WERI-Rb-1 (cell line): ENCODE data around the gene GARNL3.
A peak's percentile ranks its signal among the peaks of the same experiment; 100 is the strongest.

ENCODE experiments used
- DNase-seq: peaks from one replicate; pipeline ENCODE4 v3.0.0-alpha.2; 2020
- H3K27ac ChIP-seq: fragments of 250-450 bp; sonication (Bioruptor Pico); 2 replicates; pipeline ENCODE4 v1.5.1; 2020; ENCODE audit warnings: mild to moderate bottlenecking, moderate library complexity
- H3K27me3 ChIP-seq: fragments of 250-450 bp; sonication (Bioruptor Pico); 2 replicates; pipeline ENCODE4 v1.5.1; 2021; ENCODE audit warnings: mild to moderate bottlenecking, low read depth, moderate library complexity; ENCODE audit not compliant: insufficient read depth, severe bottlenecking
- H3K36me3 ChIP-seq: fragments of 250-450 bp; sonication (Bioruptor Pico); 2 replicates; pipeline ENCODE4 v1.5.1; 2020; ENCODE audit warnings: mild to moderate bottlenecking, moderate library complexity
- H3K4me3 ChIP-seq: 2 replicates; pipeline ENCODE4 v1.5.1; 2011; ENCODE audit warnings: low read depth, mild to moderate bottlenecking, control low read depth, low read length
- H3K9me3 ChIP-seq: fragments of 250-450 bp; sonication (Bioruptor Pico); 2 replicates; pipeline ENCODE4 v1.5.1; 2021; ENCODE audit warnings: mild to moderate bottlenecking, moderate library complexity; ENCODE audit not compliant: severe bottlenecking
- TF ChIP-seq, protein P1 (sequence below): IDR thresholded peaks from 2 replicates; pipeline ENCODE4 v1.5.1; 2011; ENCODE audit warnings: low read depth, mild to moderate bottlenecking, control low read depth, inconsistent platforms, low read length

The GARNL3 gene

DNA sequence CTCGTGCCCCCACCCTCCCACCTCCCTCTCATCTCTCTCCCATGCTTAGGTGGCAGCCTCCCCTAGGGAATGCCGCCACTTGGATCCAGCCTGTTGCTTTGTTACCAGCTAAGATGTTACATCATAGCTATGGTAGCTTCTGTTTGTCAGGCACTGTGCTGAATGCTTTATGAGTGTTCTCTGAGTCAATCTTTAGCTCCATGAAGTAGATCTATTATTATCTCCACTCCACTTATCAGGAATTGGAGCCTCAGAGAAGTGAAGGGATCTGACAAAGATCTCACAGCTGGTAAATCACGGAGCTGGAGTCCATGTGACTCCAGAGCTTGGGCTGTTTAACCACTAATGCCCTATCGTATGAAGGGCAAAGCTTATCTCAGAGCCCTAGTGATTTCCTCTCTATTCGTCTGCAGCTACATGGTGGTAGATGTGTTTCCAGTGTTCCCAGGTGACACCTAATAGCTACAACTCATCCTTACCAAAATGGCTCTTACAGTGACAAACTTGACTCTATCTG, 54.1 kb downstream of the GARNL3 start:
- H3K9me3 ChIP-seq, result no peaks in the 10 kb centered on the region
- H3K27me3 ChIP-seq, result no peaks in the 10 kb centered on the region
- TF ChIP-seq, protein P1, sequence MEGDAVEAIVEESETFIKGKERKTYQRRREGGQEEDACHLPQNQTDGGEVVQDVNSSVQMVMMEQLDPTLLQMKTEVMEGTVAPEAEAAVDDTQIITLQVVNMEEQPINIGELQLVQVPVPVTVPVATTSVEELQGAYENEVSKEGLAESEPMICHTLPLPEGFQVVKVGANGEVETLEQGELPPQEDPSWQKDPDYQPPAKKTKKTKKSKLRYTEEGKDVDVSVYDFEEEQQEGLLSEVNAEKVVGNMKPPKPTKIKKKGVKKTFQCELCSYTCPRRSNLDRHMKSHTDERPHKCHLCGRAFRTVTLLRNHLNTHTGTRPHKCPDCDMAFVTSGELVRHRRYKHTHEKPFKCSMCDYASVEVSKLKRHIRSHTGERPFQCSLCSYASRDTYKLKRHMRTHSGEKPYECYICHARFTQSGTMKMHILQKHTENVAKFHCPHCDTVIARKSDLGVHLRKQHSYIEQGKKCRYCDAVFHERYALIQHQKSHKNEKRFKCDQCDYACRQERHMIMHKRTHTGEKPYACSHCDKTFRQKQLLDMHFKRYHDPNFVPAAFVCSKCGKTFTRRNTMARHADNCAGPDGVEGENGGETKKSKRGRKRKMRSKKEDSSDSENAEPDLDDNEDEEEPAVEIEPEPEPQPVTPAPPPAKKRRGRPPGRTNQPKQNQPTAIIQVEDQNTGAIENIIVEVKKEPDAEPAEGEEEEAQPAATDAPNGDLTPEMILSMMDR, result no peak
- DNase-seq, result no peak
- peak overlapping the region; percentile 5; the same call in 1 of the 2 replicates for H3K27ac ChIP-seq
- H3K4me3 ChIP-seq, result no peak overlapping the region
- peaks cover 83% of the 10 kb centered on the region for H3K36me3 ChIP-seq

DNA sequence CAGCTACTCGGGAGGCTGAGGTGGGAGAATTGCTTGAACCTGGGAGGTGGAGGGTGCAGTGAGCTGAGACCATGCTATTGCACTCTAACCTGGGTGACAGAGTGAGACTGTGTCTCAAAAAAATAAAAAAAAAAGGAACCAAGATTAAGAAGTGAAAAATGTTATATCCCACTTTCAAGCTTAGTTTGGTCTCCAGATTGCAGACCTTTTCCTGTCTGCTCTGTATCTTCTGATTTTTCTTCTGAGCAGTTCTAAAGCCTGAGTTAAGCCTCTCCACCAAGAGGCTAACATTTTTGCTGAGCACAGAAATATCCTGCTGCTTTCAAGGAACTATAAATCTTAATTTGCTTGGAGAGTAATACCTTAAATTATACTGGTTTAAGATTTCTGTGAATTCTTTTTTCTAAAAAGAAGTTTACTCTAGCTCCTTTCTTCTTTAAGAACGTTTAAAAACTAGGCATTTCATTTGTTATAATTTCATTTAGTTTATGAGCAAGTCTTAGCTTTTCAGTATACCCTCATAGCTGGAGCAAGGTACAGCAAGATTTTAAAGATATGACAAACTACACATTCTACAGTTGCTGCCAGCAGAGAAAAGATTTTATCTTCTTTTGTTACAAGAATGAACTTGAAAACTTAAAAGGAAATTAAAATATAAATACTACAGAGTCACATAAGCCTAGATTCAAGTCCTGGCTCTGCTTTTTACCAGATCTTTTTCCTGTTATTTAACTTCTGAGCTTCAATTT, 55.0 kb downstream of the GARNL3 start:
- H3K27me3 ChIP-seq, result no peaks in the 10 kb centered on the region
- no peak for DNase-seq
- peak overlapping the region; percentile 45 for H3K27ac ChIP-seq
- H3K9me3 ChIP-seq, result no peaks in the 10 kb centered on the region
- no peak overlapping the region for H3K4me3 ChIP-seq
- TF ChIP-seq, protein P1, result no peak
- peaks cover 85% of the 10 kb centered on the region for H3K36me3 ChIP-seq

DNA sequence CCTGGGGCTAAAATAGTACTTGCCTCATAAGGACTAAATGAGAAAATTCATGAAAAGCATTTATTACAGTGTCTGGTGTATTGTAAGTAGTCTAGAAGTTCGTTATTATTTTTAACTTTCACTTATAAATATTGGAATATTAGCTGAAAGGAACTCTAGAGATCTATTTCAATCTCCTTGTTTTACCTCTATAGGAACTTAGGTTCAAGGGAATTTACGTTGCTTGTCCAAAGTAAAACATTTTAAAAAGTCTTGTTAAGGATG, 55.5 kb downstream of the GARNL3 start:
- no peak for DNase-seq
- no peaks in the 10 kb centered on the region for H3K9me3 ChIP-seq
- H3K27me3 ChIP-seq, result no peaks in the 10 kb centered on the region
- peaks cover 85% of the 10 kb centered on the region for H3K36me3 ChIP-seq
- H3K27ac ChIP-seq, result peak overlapping the region; percentile 45
- H3K4me3 ChIP-seq, result no peak overlapping the region
- TF ChIP-seq, protein P1, result no peak

DNA sequence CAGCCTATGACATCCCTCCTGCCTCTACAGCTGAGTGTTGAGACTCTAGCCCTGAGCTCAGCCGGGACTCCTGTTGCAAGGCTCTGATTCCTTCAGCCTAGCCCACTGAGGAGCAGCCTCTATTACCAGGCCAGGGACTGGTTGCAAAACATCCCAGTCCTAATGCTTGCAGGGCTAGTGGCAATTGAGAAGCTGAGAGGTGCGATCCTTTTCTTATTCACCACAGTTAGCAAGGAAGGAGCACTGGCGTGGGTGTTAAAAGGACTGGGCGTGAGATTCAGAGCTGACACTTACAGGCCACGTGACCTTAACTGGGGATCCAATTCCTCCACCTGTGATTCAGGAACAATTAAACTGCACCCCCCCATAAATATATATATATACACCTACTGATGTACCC, 58.8 kb downstream of the GARNL3 start:
- no peak overlapping the region for H3K4me3 ChIP-seq
- TF ChIP-seq, protein P1, result no peak

DNA sequence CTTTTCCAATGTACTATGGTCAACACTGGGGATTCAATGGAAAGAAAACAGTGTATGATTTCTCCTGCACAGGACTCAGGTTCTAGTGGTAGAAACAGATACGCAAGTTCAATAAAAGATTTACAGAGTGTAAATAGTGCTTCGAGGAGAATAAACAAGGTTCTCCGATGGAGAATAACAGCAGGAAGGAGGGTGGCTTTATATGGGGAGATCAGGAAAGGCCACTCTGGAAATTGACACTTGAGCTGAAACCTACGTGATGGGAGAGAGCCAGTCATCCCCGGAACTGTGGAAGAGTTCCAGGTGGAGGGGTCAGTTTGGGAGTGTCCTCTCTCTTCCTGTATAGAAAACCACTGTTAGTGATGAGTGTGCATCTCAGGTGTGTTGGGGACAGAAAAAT, 65.9 kb downstream of the GARNL3 start:
- Histone ChIP-seq H3K9me3 (peaks cover 3% of the 10 kb centered on the region), H3K27me3 (no peaks in the 10 kb centered on the region), H3K4me3 (no peak overlapping the region), H3K36me3 (peaks cover 57% of the 10 kb centered on the region), H3K27ac (no peak overlapping the region)
- DNase-seq, result no peak
- TF ChIP-seq, protein P1, result no peak

More for the DNA sequence above, 58.8 kb downstream of the GARNL3 start:
- H3K27me3 ChIP-seq, result no peaks in the 10 kb centered on the region
- no peak for DNase-seq
- H3K36me3 ChIP-seq, result peaks cover 77% of the 10 kb centered on the region
- no peak overlapping the region for H3K27ac ChIP-seq
- peaks cover 3% of the 10 kb centered on the region for H3K9me3 ChIP-seq
